Measurements from ENCODE around the gene CDK6. TPM values are rescaled to one million over a fixed set of nuclear protein-coding genes. Genes with fewer than 3 reads are reported as not detected.

Gene CDK6
- total and polyA plus RNA-seq, 2 experiments from 2014 or later, result 7.4 to 23.7 TPM

DNA sequence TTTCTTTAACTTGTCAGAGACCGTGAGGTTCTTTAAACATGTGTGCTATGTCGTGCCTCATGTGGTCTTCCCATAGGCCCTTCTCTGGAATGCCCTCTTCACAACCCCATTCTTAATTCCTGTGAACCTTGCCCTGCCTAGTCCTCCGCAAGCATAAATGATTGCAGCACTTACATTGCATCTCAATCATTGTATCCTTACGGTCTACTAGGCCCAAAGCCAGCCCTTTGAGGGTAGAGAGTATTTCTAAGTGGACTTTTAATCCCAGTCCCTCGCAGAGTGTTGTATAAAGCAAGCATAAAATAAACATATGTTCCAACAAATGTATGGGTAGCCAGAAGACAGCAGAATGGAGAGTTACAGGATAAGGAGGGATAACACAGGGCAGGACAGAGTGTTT is 154.0 kb downstream of the CDK6 start:
- no peak overlapping the region for H3K4me3 ChIP-seq
- no peaks in the 10 kb centered on the region for H3K36me3 ChIP-seq (ENCODE audit: insufficient read depth)
- DNase-seq (ENCODE audit: low spot score), result no peak
- ATAC-seq, result no peak
- H3K27me3 ChIP-seq (ENCODE audit: insufficient read depth), result peaks cover 25% of the 10 kb centered on the region
- TF ChIP-seq, protein P1, sequence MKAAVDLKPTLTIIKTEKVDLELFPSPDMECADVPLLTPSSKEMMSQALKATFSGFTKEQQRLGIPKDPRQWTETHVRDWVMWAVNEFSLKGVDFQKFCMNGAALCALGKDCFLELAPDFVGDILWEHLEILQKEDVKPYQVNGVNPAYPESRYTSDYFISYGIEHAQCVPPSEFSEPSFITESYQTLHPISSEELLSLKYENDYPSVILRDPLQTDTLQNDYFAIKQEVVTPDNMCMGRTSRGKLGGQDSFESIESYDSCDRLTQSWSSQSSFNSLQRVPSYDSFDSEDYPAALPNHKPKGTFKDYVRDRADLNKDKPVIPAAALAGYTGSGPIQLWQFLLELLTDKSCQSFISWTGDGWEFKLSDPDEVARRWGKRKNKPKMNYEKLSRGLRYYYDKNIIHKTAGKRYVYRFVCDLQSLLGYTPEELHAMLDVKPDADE (IDR thresholded peaks at IDR 0.05), result no peak
- TF ChIP-seq STAT1 (IDR thresholded peaks at IDR 0.05; ENCODE audit: unreplicated experiment) (no peak), EZH2phosphoT487 (IDR thresholded peaks at IDR 0.05; ENCODE audit: unreplicated experiment) (no peak), NANOG (IDR thresholded peaks at IDR 0.05; ENCODE audit: borderline replicate concordance) (no peak), POLR2AphosphoS5 (IDR thresholded peaks at IDR 0.05; ENCODE audit: low read depth) (no peak), JUNB (IDR thresholded peaks at IDR 0.05; ENCODE audit: unreplicated experiment) (no peak), CREB1 (CRISPR knock-in tag; IDR thresholded peaks at IDR 0.05; ENCODE audit: low read depth) (no peak), ZNF114 (CRISPR knock-in tag; IDR thresholded peaks at IDR 0.05) (no peak)
- TF ChIP-seq, protein P2, sequence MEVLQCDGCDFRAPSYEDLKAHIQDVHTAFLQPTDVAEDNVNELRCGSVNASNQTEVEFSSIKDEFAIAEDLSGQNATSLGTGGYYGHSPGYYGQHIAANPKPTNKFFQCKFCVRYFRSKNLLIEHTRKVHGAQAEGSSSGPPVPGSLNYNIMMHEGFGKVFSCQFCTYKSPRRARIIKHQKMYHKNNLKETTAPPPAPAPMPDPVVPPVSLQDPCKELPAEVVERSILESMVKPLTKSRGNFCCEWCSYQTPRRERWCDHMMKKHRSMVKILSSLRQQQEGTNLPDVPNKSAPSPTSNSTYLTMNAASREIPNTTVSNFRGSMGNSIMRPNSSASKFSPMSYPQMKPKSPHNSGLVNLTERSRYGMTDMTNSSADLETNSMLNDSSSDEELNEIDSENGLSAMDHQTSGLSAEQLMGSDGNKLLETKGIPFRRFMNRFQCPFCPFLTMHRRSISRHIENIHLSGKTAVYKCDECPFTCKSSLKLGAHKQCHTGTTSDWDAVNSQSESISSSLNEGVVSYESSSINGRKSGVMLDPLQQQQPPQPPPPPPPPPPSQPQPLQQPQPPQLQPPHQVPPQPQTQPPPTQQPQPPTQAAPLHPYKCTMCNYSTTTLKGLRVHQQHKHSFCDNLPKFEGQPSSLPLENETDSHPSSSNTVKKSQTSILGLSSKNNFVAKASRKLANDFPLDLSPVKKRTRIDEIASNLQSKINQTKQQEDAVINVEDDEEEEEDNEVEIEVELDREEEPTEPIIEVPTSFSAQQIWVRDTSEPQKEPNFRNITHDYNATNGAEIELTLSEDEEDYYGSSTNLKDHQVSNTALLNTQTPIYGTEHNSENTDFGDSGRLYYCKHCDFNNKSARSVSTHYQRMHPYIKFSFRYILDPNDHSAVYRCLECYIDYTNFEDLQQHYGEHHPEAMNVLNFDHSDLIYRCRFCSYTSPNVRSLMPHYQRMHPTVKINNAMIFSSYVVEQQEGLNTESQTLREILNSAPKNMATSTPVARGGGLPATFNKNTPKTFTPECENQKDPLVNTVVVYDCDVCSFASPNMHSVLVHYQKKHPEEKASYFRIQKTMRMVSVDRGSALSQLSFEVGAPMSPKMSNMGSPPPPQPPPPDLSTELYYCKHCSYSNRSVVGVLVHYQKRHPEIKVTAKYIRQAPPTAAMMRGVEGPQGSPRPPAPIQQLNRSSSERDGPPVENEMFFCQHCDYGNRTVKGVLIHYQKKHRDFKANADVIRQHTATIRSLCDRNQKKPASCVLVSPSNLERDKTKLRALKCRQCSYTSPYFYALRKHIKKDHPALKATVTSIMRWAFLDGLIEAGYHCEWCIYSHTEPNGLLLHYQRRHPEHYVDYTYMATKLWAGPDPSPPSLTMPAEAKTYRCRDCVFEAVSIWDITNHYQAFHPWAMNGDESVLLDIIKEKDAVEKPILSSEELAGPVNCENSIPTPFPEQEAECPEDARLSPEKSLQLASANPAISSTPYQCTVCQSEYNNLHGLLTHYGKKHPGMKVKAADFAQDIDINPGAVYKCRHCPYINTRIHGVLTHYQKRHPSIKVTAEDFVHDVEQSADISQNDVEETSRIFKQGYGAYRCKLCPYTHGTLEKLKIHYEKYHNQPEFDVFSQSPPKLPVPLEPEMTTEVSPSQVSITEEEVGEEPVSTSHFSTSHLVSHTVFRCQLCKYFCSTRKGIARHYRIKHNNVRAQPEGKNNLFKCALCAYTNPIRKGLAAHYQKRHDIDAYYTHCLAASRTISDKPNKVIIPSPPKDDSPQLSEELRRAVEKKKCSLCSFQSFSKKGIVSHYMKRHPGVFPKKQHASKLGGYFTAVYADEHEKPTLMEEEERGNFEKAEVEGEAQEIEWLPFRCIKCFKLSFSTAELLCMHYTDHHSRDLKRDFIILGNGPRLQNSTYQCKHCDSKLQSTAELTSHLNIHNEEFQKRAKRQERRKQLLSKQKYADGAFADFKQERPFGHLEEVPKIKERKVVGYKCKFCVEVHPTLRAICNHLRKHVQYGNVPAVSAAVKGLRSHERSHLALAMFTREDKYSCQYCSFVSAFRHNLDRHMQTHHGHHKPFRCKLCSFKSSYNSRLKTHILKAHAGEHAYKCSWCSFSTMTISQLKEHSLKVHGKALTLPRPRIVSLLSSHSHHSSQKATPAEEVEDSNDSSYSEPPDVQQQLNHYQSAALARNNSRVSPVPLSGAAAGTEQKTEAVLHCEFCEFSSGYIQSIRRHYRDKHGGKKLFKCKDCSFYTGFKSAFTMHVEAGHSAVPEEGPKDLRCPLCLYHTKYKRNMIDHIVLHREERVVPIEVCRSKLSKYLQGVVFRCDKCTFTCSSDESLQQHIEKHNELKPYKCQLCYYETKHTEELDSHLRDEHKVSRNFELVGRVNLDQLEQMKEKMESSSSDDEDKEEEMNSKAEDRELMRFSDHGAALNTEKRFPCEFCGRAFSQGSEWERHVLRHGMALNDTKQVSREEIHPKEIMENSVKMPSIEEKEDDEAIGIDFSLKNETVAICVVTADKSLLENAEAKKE (CRISPR knock-in tag; IDR thresholded peaks at IDR 0.05), result no peak
- TF ChIP-seq, protein P3, sequence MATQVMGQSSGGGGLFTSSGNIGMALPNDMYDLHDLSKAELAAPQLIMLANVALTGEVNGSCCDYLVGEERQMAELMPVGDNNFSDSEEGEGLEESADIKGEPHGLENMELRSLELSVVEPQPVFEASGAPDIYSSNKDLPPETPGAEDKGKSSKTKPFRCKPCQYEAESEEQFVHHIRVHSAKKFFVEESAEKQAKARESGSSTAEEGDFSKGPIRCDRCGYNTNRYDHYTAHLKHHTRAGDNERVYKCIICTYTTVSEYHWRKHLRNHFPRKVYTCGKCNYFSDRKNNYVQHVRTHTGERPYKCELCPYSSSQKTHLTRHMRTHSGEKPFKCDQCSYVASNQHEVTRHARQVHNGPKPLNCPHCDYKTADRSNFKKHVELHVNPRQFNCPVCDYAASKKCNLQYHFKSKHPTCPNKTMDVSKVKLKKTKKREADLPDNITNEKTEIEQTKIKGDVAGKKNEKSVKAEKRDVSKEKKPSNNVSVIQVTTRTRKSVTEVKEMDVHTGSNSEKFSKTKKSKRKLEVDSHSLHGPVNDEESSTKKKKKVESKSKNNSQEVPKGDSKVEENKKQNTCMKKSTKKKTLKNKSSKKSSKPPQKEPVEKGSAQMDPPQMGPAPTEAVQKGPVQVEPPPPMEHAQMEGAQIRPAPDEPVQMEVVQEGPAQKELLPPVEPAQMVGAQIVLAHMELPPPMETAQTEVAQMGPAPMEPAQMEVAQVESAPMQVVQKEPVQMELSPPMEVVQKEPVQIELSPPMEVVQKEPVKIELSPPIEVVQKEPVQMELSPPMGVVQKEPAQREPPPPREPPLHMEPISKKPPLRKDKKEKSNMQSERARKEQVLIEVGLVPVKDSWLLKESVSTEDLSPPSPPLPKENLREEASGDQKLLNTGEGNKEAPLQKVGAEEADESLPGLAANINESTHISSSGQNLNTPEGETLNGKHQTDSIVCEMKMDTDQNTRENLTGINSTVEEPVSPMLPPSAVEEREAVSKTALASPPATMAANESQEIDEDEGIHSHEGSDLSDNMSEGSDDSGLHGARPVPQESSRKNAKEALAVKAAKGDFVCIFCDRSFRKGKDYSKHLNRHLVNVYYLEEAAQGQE (IDR thresholded peaks at IDR 0.05; ENCODE audit: unreplicated experiment), result no peak
- H3K79me2 ChIP-seq (replicated peaks; ENCODE audit: insufficient read depth), result no peaks in the 10 kb centered on the region
- H3K9me3 Mint-ChIP-seq, result no peaks in the 10 kb centered on the region
- H3K4me3 Mint-ChIP-seq, result no peak overlapping the region
- no peak overlapping the region for H3K27ac Mint-ChIP-seq
- no peaks in the 10 kb centered on the region for H4K20me1 ChIP-seq (replicated peaks; ENCODE audit: insufficient read depth)
- no peak overlapping the region for H3K27ac ChIP-seq (ENCODE audit: low read depth)
- H3F3A ChIP-seq (replicated peaks; ENCODE audit: low read depth), result no peaks in the 10 kb centered on the region
- H3K27me3 Mint-ChIP-seq (ENCODE audit: insufficient read depth, low read depth, poor library complexity), result peaks cover 8% of the 10 kb centered on the region
- H3K9me2 ChIP-seq (ENCODE audit: insufficient read depth), result 0 out of 2 replicates have a peak, but pooled peaks cover 4% of the 10 kb centered on the region
- no peaks in the 10 kb centered on the region for H3K36me3 Mint-ChIP-seq (ENCODE audit: low read depth)
- peaks cover 27% of the 10 kb centered on the region for H3K4me1 ChIP-seq (ENCODE audit: insufficient read depth)
- no peak overlapping the region for H3K4me2 ChIP-seq
- H2AFZ ChIP-seq, result no peak overlapping the region
- peaks cover 38% of the 10 kb centered on the region for H3K4me1 Mint-ChIP-seq
